CD14-positive monocyte (primary cell): ENCODE measurements around the gene WHAMM. TPM values are rescaled to one million over a fixed set of nuclear protein-coding genes. Genes with fewer than 3 reads are reported as not detected.
"Not testable (repeated sequence)": the region's sequence is repeated elsewhere in the genome, so short reads cannot be mapped to it uniquely, and the experiment has no call there.

Source experiments
- DNase-seq, 3 donors: peaks; one replicate each; pipeline ENCODE4 v3.0.0-alpha.2; 2011 to 2022
- H2AFZ ChIP-seq: 2 replicates; pipeline ENCODE4 v1.6.0; 2012; ENCODE audit warnings: mild to moderate bottlenecking, low read depth, low read length, inconsistent platforms; ENCODE audit not compliant: insufficient read depth, poor library complexity, severe bottlenecking
- H3K27ac ChIP-seq, 2 donors: 1 replicate in 1 of 2; 2 replicates in 1 of 2; pipeline ENCODE4 v1.5.1; 2012 to 2013; ENCODE audit warnings: low read length in 2 of 2, control low read depth in 1 of 2, inconsistent platforms in 1 of 2, low read depth in 1 of 2, mild to moderate bottlenecking in 1 of 2
- H3K27me3 ChIP-seq, 2 donors: one replicate each; pipeline versions ENCODE4 v1.6.0 to v1.6.1; 2011 to 2013; ENCODE audit warnings: low read length in 2 of 2; ENCODE audit not compliant: control insufficient read depth in 2 of 2, insufficient read depth in 2 of 2
- H3K36me3 ChIP-seq, 2 donors: replicated peaks in 1 of 2; 1 replicate in 1 of 2; 2 replicates in 1 of 2; pipeline versions ENCODE4 v1.5.1 to v1.6.1; 2012 to 2013; ENCODE audit warnings: low read length in 2 of 2, control low read depth in 1 of 2, inconsistent platforms in 1 of 2, mild to moderate bottlenecking in 1 of 2; ENCODE audit not compliant: insufficient read depth in 2 of 2, control insufficient read depth in 1 of 2
- H3K4me1 ChIP-seq, 2 donors: 1 replicate in 1 of 2; 2 replicates in 1 of 2; pipeline versions ENCODE4 v1.5.1 to v1.6.1; 2012 to 2013; ENCODE audit warnings: low read length in 2 of 2, control low read depth in 1 of 2, inconsistent platforms in 1 of 2, mild to moderate bottlenecking in 1 of 2, moderate library complexity in 1 of 2; ENCODE audit not compliant: insufficient read depth in 2 of 2, control insufficient read depth in 1 of 2
- H3K4me2 ChIP-seq: replicated peaks from 2 replicates; pipeline ENCODE3; 2012; ENCODE audit warnings: low read length, moderate library complexity, mild to moderate bottlenecking; ENCODE audit not compliant: poor library complexity, severe bottlenecking; ENCODE audit errors: extremely low read depth
- H3K4me3 ChIP-seq, 3 experiments: fragments of 200-600 bp in 1 of 3; sonication (generic) in 1 of 3; replicated peaks in 1 of 3; 1 replicate in 2 of 3; 2 replicates in 1 of 3; pipeline ENCODE4 v1.5.1; 2011 to 2013; ENCODE audit warnings: low read length in 3 of 3, mild to moderate bottlenecking in 3 of 3, control low read depth in 2 of 3, low read depth in 2 of 3, inconsistent platforms in 1 of 3, moderate library complexity in 1 of 3
- H3K79me2 ChIP-seq: 2 replicates; pipeline ENCODE4 v1.6.0; 2012; ENCODE audit warnings: mild to moderate bottlenecking, control low read depth, inconsistent platforms, low read length, moderate library complexity; ENCODE audit not compliant: insufficient read depth
- H3K9ac ChIP-seq: 2 replicates; pipeline ENCODE4 v1.6.0; 2017; ENCODE audit warnings: low read length, mild to moderate bottlenecking; ENCODE audit not compliant: insufficient read depth, poor library complexity, severe bottlenecking
- H3K9me3 ChIP-seq, 2 donors: replicated peaks in 1 of 2; 1 replicate in 1 of 2; 2 replicates in 1 of 2; pipeline versions ENCODE4 v1.5.1 to v1.6.1; 2012 to 2013; ENCODE audit warnings: low read length in 2 of 2, control low read depth in 1 of 2; ENCODE audit not compliant: control insufficient read depth in 1 of 2, insufficient read depth in 1 of 2
- H4K20me1 ChIP-seq: 2 replicates; pipeline ENCODE4 v1.6.0; 2012; ENCODE audit warnings: mild to moderate bottlenecking, low read length, control low read depth, moderate library complexity; ENCODE audit not compliant: insufficient read depth
- H3K27ac Mint-ChIP-seq, 7 donors: one replicate each; pipeline ENCODE4 v1.8.0; 2020; ENCODE audit warnings: mild to moderate bottlenecking in 7 of 7, mixed read lengths in 7 of 7, moderate library complexity in 6 of 7, inconsistent platforms in 2 of 7
- H3K27me3 Mint-ChIP-seq, 3 donors: one replicate each; pipeline ENCODE4 v1.8.0; 2021 to 2022; ENCODE audit warnings: low read depth in 3 of 3, mild to moderate bottlenecking in 3 of 3, mixed read lengths in 3 of 3, moderate library complexity in 3 of 3, inconsistent platforms in 1 of 3
- H3K36me3 Mint-ChIP-seq, 2 donors: one replicate each; pipeline ENCODE4 v1.8.0; 2020; ENCODE audit warnings: mixed read lengths in 2 of 2, inconsistent platforms in 1 of 2, mild to moderate bottlenecking in 1 of 2
- H3K4me1 Mint-ChIP-seq: one replicate; pipeline ENCODE4 v1.8.0; 2020; ENCODE audit warnings: mild to moderate bottlenecking, mixed read lengths
- H3K4me3 Mint-ChIP-seq, 2 donors: one replicate each; pipeline ENCODE4 v1.8.0; 2020; ENCODE audit warnings: mild to moderate bottlenecking in 2 of 2, mixed read lengths in 2 of 2, moderate library complexity in 1 of 2
- H3K9me3 Mint-ChIP-seq, 7 donors: one replicate each; pipeline ENCODE4 v1.8.0; 2020 to 2022; ENCODE audit warnings: mixed read lengths in 7 of 7, mild to moderate bottlenecking in 6 of 7, moderate library complexity in 6 of 7, inconsistent platforms in 2 of 7
- CTCF ChIP-seq: fragments of 200-600 bp; IDR thresholded peaks from one replicate; pipeline ENCODE4 v1.8.0; 2022; ENCODE audit warnings: antibody characterized with exemption, mild to moderate bottlenecking
- WGBS: methylation state at CpG from one replicate; pipeline ENCODE4 v1.1.5; 2013; ENCODE audit warnings: missing lambda C conversion rate; ENCODE audit not compliant: insufficient coverage; 5-methylcytosine and 5-hydroxymethylcytosine counted together
- intact Hi-C, 2 donors: fragments of 100-400 bp; cut with micrococcal nuclease; formaldehyde crosslinking; loops; one replicate each; pipeline versions ENCODE4 v1.15.0 to v1.15.1; 2023
- polyA plus RNA-seq, 3 donors: library from polyadenylated mRNA; depleted of rRNA in 1 of 3; unstranded in 2 of 3; stranded (reverse) in 1 of 3; fragments of 300-500 nt in 2 of 3; fragments of >200 nt in 1 of 3; fragmentation: Illumina TruSeq in 2 of 3; gene quantifications; 1 replicate in 2 of 3; 2 replicates in 1 of 3; pipeline ENCODE4 v1.2.3, GENCODE V29; 2012 to 2021

The WHAMM gene
- polyA plus RNA-seq, 3 donors, result 0.69 to 7.8 (median 0.92) TPM

GRCh38 chr15:82764740-82765139 lies 44.7 kb upstream of the WHAMM start:
- H3K4me1 Mint-ChIP-seq, result no peaks in the 10 kb centered on the region
- Histone ChIP-seq H3K79me2 (no peaks in the 10 kb centered on the region), H3K4me3 (no peak overlapping the region), H3K27ac (no peak overlapping the region), H3K4me1 (no peaks in the 10 kb centered on the region), H3K4me2 (no peak overlapping the region), H4K20me1 (no peaks in the 10 kb centered on the region), H3K9me3 (no peaks in the 10 kb centered on the region), H2AFZ (no peak overlapping the region), H3K27me3 (no peaks in the 10 kb centered on the region), H3K9ac (no peak overlapping the region), H3K36me3 (peaks cover 11 to 59% of the 10 kb centered on the region in 2 donors)
- H3K4me3 Mint-ChIP-seq, result no peak overlapping the region
- H3K36me3 Mint-ChIP-seq, result peaks cover 38 to 58% of the 10 kb centered on the region in 2 donors
- peaks cover 0 to 3% (median 0%) of the 10 kb centered on the region in 7 donors for H3K9me3 Mint-ChIP-seq
- no peak for DNase-seq
- 89% methylated on average over 9 of the region's 9 CpGs for WGBS
- TF ChIP-seq CTCF, result no peak
- intact Hi-C loops, result no loop called here
- no peak overlapping the region for H3K27ac Mint-ChIP-seq
- H3K27me3 Mint-ChIP-seq, result peaks cover 0 to 3% (median 0%) of the 10 kb centered on the region in 3 donors

- H3K79me2 ChIP-seq, H3K9ac ChIP-seq, DNase-seq, H3K9me3 ChIP-seq, H3K27ac ChIP-seq, intact Hi-C loops, H3K27ac Mint-ChIP-seq, H3K4me3 ChIP-seq, H3K4me1 Mint-ChIP-seq, H2AFZ ChIP-seq, H3K9me3 Mint-ChIP-seq, H3K4me2 ChIP-seq, H3K4me1 ChIP-seq, H3K27me3 Mint-ChIP-seq, H3K4me3 Mint-ChIP-seq, H3K27me3 ChIP-seq, H4K20me1 ChIP-seq: not testable (repeated sequence)
- peaks cover 11 to 44% of the 10 kb centered on the region in 2 donors for H3K36me3 ChIP-seq
- WGBS, result 98% methylated on average over 5 of the region's 7 CpGs
- H3K36me3 Mint-ChIP-seq, result peaks cover 28 to 47% of the 10 kb centered on the region in 2 donors
These were observed 43.2 kb upstream of the WHAMM start for GRCh38 chr15:82766201-82766600.
